CD4-positive, CD25-positive, alpha-beta regulatory T cell (primary cell): ENCODE measurements around the gene EPB41L4A. TPM values are rescaled to one million over a fixed set of nuclear protein-coding genes. Genes with fewer than 3 reads are reported as not detected.
A peak's percentile ranks its signal among the peaks of the same experiment; 100 is the strongest.

Experiments used
- ATAC-seq, 2 donors: fragments of 150-1000 bp; cut with Tn5 transposase; one replicate each; pipeline ENCODE4 v1.10.0; 2021; ENCODE audit warnings: low read depth in 2 of 2, moderate number of reproducible peaks in 2 of 2, moderate library complexity in 1 of 2
- DNase-seq, 3 donors: peaks; one replicate each; pipeline versions ENCODE4 v3.0.0 to v3.0.0-alpha.2; 2012 to 2022; ENCODE audit warnings: mixed read lengths in 1 of 3
- H3K27ac ChIP-seq: one replicate; pipeline ENCODE4 v1.7.0; 2013; ENCODE audit warnings: mild to moderate bottlenecking, low read length; ENCODE audit not compliant: insufficient read depth, poor library complexity, severe bottlenecking
- H3K27me3 ChIP-seq: one replicate; pipeline ENCODE4 v1.7.0; 2013; ENCODE audit warnings: low read length; ENCODE audit not compliant: control insufficient read depth, insufficient read depth
- H3K36me3 ChIP-seq: one replicate; pipeline ENCODE4 v1.7.0; 2013; ENCODE audit warnings: mild to moderate bottlenecking, low read length, moderate library complexity; ENCODE audit not compliant: control insufficient read depth, insufficient read depth
- H3K4me1 ChIP-seq: 2 replicates; pipeline ENCODE4 v1.7.0; 2013; ENCODE audit warnings: mild to moderate bottlenecking, low read length; ENCODE audit not compliant: insufficient read depth, control insufficient read depth, poor library complexity, severe bottlenecking
- H3K4me3 ChIP-seq: one replicate; pipeline ENCODE4 v1.7.0; 2013; ENCODE audit warnings: low read depth, mild to moderate bottlenecking, low read length, moderate library complexity
- H3K9me3 ChIP-seq, 2 experiments: 1 replicate in 1 of 2; 2 replicates in 1 of 2; pipeline ENCODE4 v1.7.0; 2013; ENCODE audit warnings: low read length in 2 of 2, mild to moderate bottlenecking in 1 of 2, moderate library complexity in 1 of 2; ENCODE audit not compliant: control insufficient read depth in 2 of 2
- H3K27ac Mint-ChIP-seq, 3 donors: one replicate each; pipeline ENCODE4 v1.8.0; 2020 to 2022; ENCODE audit warnings: mild to moderate bottlenecking in 3 of 3, mixed read lengths in 3 of 3, moderate library complexity in 2 of 3
- H3K27me3 Mint-ChIP-seq: one replicate; pipeline ENCODE4 v1.8.0; 2022; ENCODE audit warnings: mild to moderate bottlenecking, mixed read lengths
- H3K36me3 Mint-ChIP-seq: one replicate; pipeline ENCODE4 v1.8.0; 2020; ENCODE audit warnings: mixed read lengths
- H3K4me1 Mint-ChIP-seq, 4 donors: one replicate each; pipeline ENCODE4 v1.8.0; 2020 to 2022; ENCODE audit warnings: mixed read lengths in 4 of 4, mild to moderate bottlenecking in 1 of 4
- H3K4me3 Mint-ChIP-seq, 4 donors: one replicate each; pipeline ENCODE4 v1.8.0; 2020 to 2022; ENCODE audit warnings: mild to moderate bottlenecking in 4 of 4, mixed read lengths in 4 of 4, moderate library complexity in 3 of 4
- H3K9me3 Mint-ChIP-seq, 7 donors: one replicate each; pipeline ENCODE4 v1.8.0; 2020 to 2022; ENCODE audit warnings: mixed read lengths in 7 of 7, mild to moderate bottlenecking in 3 of 7, moderate library complexity in 2 of 7
- polyA plus RNA-seq, 4 donors: library from polyadenylated mRNA; unstranded; fragments of 300-500 nt; fragmentation: Illumina TruSeq; gene quantifications; one replicate each; pipeline ENCODE4 v1.2.3, GENCODE V29; 2021
- total RNA-seq: library from RNA; stranded (reverse); gene quantifications from one replicate; pipeline ENCODE4 v1.2.3, GENCODE V29; 2022

The EPB41L4A gene
- total and polyA plus RNA-seq, 5 donors from 2014 or later, result 0.09 to 0.38 (median 0.22) TPM; not detected in 1

- no peaks in the 10 kb centered on the region for H3K36me3 Mint-ChIP-seq
- Histone ChIP-seq H3K27me3 (peaks cover 4% of the 10 kb centered on the region), H3K36me3 (no peaks in the 10 kb centered on the region), H3K27ac (no peak overlapping the region), H3K4me1 (no peaks in the 10 kb centered on the region), H3K9me3 (no peaks in the 10 kb centered on the region), H3K4me3 (no peak overlapping the region)
- no peak overlapping the region for H3K4me3 Mint-ChIP-seq
- H3K27me3 Mint-ChIP-seq, result no peaks in the 10 kb centered on the region
- no peaks in the 10 kb centered on the region for H3K4me1 Mint-ChIP-seq
- no peak overlapping the region for H3K27ac Mint-ChIP-seq
- ATAC-seq (no peak), DNase-seq (no peak)
- H3K9me3 Mint-ChIP-seq, result no peaks in the 10 kb centered on the region
Observed at GRCh38 chr5:112258571-112258970, 160.5 kb downstream of the EPB41L4A start.

GRCh38 chr5:112257976-112258375, 161.1 kb downstream of the EPB41L4A start:
- Mint-ChIP-seq H3K27me3 (no peaks in the 10 kb centered on the region), H3K27ac (no peak overlapping the region), H3K9me3 (no peaks in the 10 kb centered on the region), H3K36me3 (no peaks in the 10 kb centered on the region), H3K4me1 (no peaks in the 10 kb centered on the region), H3K4me3 (no peak overlapping the region)
- ATAC-seq, result no peak
- H3K4me1 ChIP-seq, result no peaks in the 10 kb centered on the region
- H3K27me3 ChIP-seq, result peaks cover 4% of the 10 kb centered on the region
- H3K9me3 ChIP-seq, result no peaks in the 10 kb centered on the region
- H3K27ac ChIP-seq, result no peak overlapping the region
- H3K36me3 ChIP-seq, result no peaks in the 10 kb centered on the region
- no peak for DNase-seq
- no peak overlapping the region for H3K4me3 ChIP-seq

- H3K36me3 Mint-ChIP-seq, result no peaks in the 10 kb centered on the region
- no peak for DNase-seq
- no peak overlapping the region for H3K4me3 Mint-ChIP-seq
- no peaks in the 10 kb centered on the region for H3K9me3 ChIP-seq
- peaks cover 0 to 1% (median 0%) of the 10 kb centered on the region in 7 donors for H3K9me3 Mint-ChIP-seq
- H3K27me3 Mint-ChIP-seq, result no peaks in the 10 kb centered on the region
- H3K36me3 ChIP-seq, result no peaks in the 10 kb centered on the region
- H3K4me1 Mint-ChIP-seq, result no peaks in the 10 kb centered on the region
- H3K4me1 ChIP-seq, result no peaks in the 10 kb centered on the region
- no peak overlapping the region for H3K4me3 ChIP-seq
- H3K27me3 ChIP-seq, result peaks cover 4% of the 10 kb centered on the region
- ATAC-seq, result no peak
- no peak overlapping the region for H3K27ac Mint-ChIP-seq
- H3K27ac ChIP-seq, result no peak overlapping the region
Observed at GRCh38 chr5:112257005-112257404, 162.1 kb downstream of the EPB41L4A start.

GRCh38 chr5:112254303-112254702, 164.8 kb downstream of the EPB41L4A start:
- Mint-ChIP-seq H3K27me3 (no peaks in the 10 kb centered on the region), H3K27ac (no peak overlapping the region), H3K4me3 (no peak overlapping the region), H3K36me3 (no peaks in the 10 kb centered on the region), H3K9me3 (peaks cover 0 to 1% (median 0%) of the 10 kb centered on the region in 7 donors), H3K4me1 (no peaks in the 10 kb centered on the region)
- no peaks in the 10 kb centered on the region for H3K9me3 ChIP-seq
- ATAC-seq, result no peak
- no peaks in the 10 kb centered on the region for H3K4me1 ChIP-seq
- no peak overlapping the region for H3K4me3 ChIP-seq
- no peak overlapping the region for H3K27ac ChIP-seq
- DNase-seq, result no peak
- peaks cover 4% of the 10 kb centered on the region for H3K27me3 ChIP-seq
- no peaks in the 10 kb centered on the region for H3K36me3 ChIP-seq

DNA sequence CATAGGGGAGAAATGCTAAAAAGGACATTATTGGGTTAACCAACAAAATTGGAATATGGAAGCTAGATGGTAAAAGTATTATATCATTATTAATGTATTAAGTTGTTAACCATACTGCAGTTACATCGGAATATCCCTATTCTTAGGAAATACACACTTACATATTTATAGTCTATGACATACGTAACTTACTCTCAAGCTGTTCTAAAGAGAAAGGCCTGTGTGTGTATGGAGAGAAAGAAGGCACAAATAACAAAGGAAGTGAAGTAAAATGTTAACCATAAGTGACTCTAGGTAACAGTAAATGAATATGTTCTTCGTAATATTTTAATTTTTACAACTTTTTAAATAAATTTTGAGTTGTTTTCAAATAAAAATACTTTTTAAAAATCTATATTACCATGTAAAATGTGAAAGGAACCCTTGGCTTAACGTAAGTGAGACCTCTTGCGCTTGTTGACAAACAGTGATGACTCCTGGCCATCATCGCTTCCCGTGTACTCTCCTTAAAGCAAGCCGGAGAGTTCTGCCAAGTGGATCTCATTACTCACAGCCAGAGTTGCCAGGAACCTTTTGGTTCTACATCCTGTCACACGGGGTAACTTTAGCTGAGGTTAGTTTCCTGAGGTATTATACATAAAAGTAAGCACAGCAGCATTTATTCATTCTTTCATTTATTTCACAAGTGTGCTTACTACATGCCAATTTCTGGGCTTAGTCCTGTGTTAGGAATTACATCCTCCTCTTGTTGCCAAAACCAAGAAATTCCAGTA, 165.4 kb downstream of the EPB41L4A start:
- Mint-ChIP-seq H3K27me3 (no peaks in the 10 kb centered on the region), H3K27ac (peak overlapping the region in 1 of 3 donors; percentile 17), H3K9me3 (peaks cover 0 to 1% (median 0%) of the 10 kb centered on the region in 7 donors), H3K4me1 (no peaks in the 10 kb centered on the region), H3K36me3 (no peaks in the 10 kb centered on the region), H3K4me3 (no peak overlapping the region)
- no peak overlapping the region for H3K27ac ChIP-seq
- H3K4me1 ChIP-seq, result no peaks in the 10 kb centered on the region
- ATAC-seq, result no peak
- peaks cover 4% of the 10 kb centered on the region for H3K27me3 ChIP-seq
- H3K4me3 ChIP-seq, result no peak overlapping the region
- DNase-seq, result no peak
- no peaks in the 10 kb centered on the region for H3K36me3 ChIP-seq
- H3K9me3 ChIP-seq, result no peaks in the 10 kb centered on the region

DNA sequence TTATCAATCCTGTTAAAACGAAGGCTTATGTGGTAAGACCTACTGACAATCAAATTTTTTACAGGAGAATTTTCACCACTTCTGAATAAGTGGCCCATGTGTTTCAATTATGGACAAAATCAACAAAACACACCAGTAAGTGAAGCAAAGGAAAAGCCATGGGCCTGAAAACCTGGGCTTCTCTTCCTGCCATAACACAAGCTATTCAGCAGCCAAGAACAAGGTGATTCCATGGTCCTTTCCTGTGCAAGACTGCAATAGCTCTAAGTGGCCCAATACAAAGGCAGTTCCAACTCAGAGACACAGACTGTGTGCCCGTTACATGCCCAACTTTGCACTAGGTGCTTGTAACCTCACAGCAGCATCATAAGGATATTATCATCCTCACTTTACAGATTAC, 168.5 kb downstream of the EPB41L4A start:
- H3K27me3 Mint-ChIP-seq, result peaks cover 5% of the 10 kb centered on the region
- Histone ChIP-seq H3K4me1 (no peaks in the 10 kb centered on the region), H3K4me3 (no peak overlapping the region), H3K36me3 (no peaks in the 10 kb centered on the region), H3K27me3 (peaks cover 5% of the 10 kb centered on the region), H3K9me3 (no peaks in the 10 kb centered on the region), H3K27ac (no peak overlapping the region)
- no peaks in the 10 kb centered on the region for H3K36me3 Mint-ChIP-seq
- H3K4me3 Mint-ChIP-seq, result no peak overlapping the region
- H3K4me1 Mint-ChIP-seq, result no peaks in the 10 kb centered on the region
- peaks cover 0 to 1% (median 0%) of the 10 kb centered on the region in 7 donors for H3K9me3 Mint-ChIP-seq
- no peak overlapping the region for H3K27ac Mint-ChIP-seq
- DNase-seq (no peak), ATAC-seq (no peak)

DNA sequence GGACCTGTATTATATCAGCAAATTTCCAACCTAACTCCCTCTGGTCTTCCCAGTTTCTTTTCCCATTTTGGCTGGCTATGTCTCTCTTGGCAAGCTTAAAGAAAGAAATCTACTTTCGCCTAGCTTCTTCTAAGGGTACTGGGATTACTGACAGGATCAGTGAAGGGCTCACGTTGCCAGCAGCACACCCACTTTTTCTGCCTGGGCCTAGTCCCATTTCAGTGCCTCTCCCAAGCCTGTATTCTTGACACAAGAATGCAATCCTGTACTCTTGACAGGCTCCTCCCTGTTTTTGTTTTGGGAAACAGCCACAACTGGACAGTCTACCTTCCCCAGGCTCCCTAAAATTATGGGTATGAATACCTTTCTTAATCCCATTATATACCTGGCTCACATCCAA, 170.5 kb downstream of the EPB41L4A start:
- H3K36me3 Mint-ChIP-seq, result no peaks in the 10 kb centered on the region
- no peak overlapping the region for H3K4me3 ChIP-seq
- H3K27me3 Mint-ChIP-seq, result peaks cover 5% of the 10 kb centered on the region
- DNase-seq, result no peak
- H3K4me3 Mint-ChIP-seq, result no peak overlapping the region
- H3K4me1 Mint-ChIP-seq, result no peaks in the 10 kb centered on the region
- no peaks in the 10 kb centered on the region for H3K4me1 ChIP-seq
- no peaks in the 10 kb centered on the region for H3K36me3 ChIP-seq
- ATAC-seq, result no peak
- H3K27ac Mint-ChIP-seq, result no peak overlapping the region
- peaks cover 5% of the 10 kb centered on the region for H3K27me3 ChIP-seq
- no peak overlapping the region for H3K27ac ChIP-seq
- no peaks in the 10 kb centered on the region for H3K9me3 ChIP-seq
- H3K9me3 Mint-ChIP-seq, result peaks cover 0 to 1% (median 0%) of the 10 kb centered on the region in 7 donors

DNA sequence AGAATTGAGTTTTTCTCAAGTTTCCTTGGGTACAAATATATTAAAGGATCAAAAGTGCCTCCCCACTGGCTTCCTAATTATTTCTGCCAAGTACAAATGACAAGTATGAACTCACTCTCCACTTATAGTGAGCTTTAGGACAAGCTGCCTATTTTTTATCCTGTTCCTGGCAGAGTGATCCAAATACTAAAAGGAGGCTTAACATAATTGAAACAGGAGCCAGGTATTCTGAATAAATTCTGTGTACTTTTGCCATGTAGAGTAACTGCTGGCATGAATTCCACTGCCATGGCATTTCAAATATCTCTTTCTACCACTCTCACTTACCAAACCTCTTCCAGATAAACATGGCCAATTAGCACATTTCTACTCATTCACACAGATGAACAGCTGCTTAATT, 171.1 kb downstream of the EPB41L4A start:
- Mint-ChIP-seq H3K4me3 (no peak overlapping the region), H3K9me3 (peaks cover 0 to 1% (median 0%) of the 10 kb centered on the region in 7 donors), H3K4me1 (no peaks in the 10 kb centered on the region), H3K27ac (no peak overlapping the region), H3K36me3 (no peaks in the 10 kb centered on the region), H3K27me3 (peaks cover 5% of the 10 kb centered on the region)
- no peak for DNase-seq
- H3K36me3 ChIP-seq, result no peaks in the 10 kb centered on the region
- no peak overlapping the region for H3K27ac ChIP-seq
- no peak overlapping the region for H3K4me3 ChIP-seq
- peaks cover 5% of the 10 kb centered on the region for H3K27me3 ChIP-seq
- H3K9me3 ChIP-seq, result no peaks in the 10 kb centered on the region
- ATAC-seq, result no peak
- H3K4me1 ChIP-seq, result no peaks in the 10 kb centered on the region
